HuH-7 (cell line): ENCODE results near the gene SMCHD1.
"Not testable (repeated sequence)": the region's sequence is repeated elsewhere in the genome, so short reads cannot be mapped to it uniquely, and the experiment has no call there.

Experiments used
- DNase-seq: peaks from one replicate; pipeline ENCODE4 v3.0.0; 2011; ENCODE audit warnings: low spot score

The SMCHD1 gene

GRCh38 chr18:2716394-2717326 lies 61.1 kb downstream of the SMCHD1 start:
- no peak for DNase-seq

- no peak for DNase-seq
These were observed 61.9 kb downstream of the SMCHD1 start for GRCh38 chr18:2717407-2717806.

- DNase-seq: no peak
These were observed 63.5 kb downstream of the SMCHD1 start for GRCh38 chr18:2719040-2719439.

GRCh38 chr18:2723207-2723606 lies 67.7 kb downstream of the SMCHD1 start:
- DNase-seq: no peak

- no peak for DNase-seq
These were observed 74.2 kb downstream of the SMCHD1 start for GRCh38 chr18:2729757-2730156.

GRCh38 chr18:2736823-2737222 lies 81.3 kb downstream of the SMCHD1 start:
- DNase-seq: no peak

- not testable (repeated sequence) for DNase-seq
These were observed 84.6 kb downstream of the SMCHD1 start for GRCh38 chr18:2740082-2740481.

GRCh38 chr18:2746274-2746673 lies 90.7 kb downstream of the SMCHD1 start:
- no peak for DNase-seq

GRCh38 chr18:2758309-2758708 lies 102.8 kb downstream of the SMCHD1 start:
- DNase-seq: no peak

GRCh38 chr18:2774669-2775068 lies 119.1 kb downstream of the SMCHD1 start:
- DNase-seq: no peak

- no peak for DNase-seq
These were observed 121.1 kb downstream of the SMCHD1 start for GRCh38 chr18:2776601-2777000.

GRCh38 chr18:2777241-2777640 lies 121.7 kb downstream of the SMCHD1 start:
- DNase-seq: no peak

GRCh38 chr18:2780750-2781149 lies 125.2 kb downstream of the SMCHD1 start:
- DNase-seq: no peak

GRCh38 chr18:2787225-2787624 lies 131.7 kb downstream of the SMCHD1 start:
- DNase-seq: no peak

- no peak for DNase-seq
These were observed 136.9 kb downstream of the SMCHD1 start for GRCh38 chr18:2792395-2792794.

- DNase-seq: no peak
These were observed 138.6 kb downstream of the SMCHD1 start for GRCh38 chr18:2794159-2794558.

GRCh38 chr18:2797951-2798350 lies 142.4 kb downstream of the SMCHD1 start:
- no peak for DNase-seq

- no peak for DNase-seq
These were observed 143.8 kb downstream of the SMCHD1 start for GRCh38 chr18:2799369-2799768.

GRCh38 chr18:2805970-2806943 lies 150.7 kb downstream of the SMCHD1 start:
- DNase-seq: no peak

- DNase-seq: not testable (repeated sequence)
These were observed 153.1 kb downstream of the SMCHD1 start for GRCh38 chr18:2808640-2809039.

GRCh38 chr18:2809666-2810183 lies 154.2 kb downstream of the SMCHD1 start:
- DNase-seq: not testable (repeated sequence)

GRCh38 chr18:2811416-2811815 lies 155.9 kb downstream of the SMCHD1 start:
- no peak for DNase-seq
